NB4 (cell line): ENCODE measurements around the gene GGACT.

Source experiments
- POLR2A ChIP-seq: IDR thresholded peaks from 2 replicates; pipeline ENCODE4 v1.6.1; 2011; ENCODE audit warnings: mild to moderate bottlenecking; ENCODE audit not compliant: insufficient read length; ENCODE audit errors: extremely low read depth
- TF ChIP-seq, protein P1 (sequence below): IDR thresholded peaks from one replicate; pipeline ENCODE4 v1.5.1; 2012; ENCODE audit warnings: low read depth, low read length

GRCh38 chr13:100540621-100541020, 48.0 kb downstream of the GGACT start:
- TF ChIP-seq, protein P1, sequence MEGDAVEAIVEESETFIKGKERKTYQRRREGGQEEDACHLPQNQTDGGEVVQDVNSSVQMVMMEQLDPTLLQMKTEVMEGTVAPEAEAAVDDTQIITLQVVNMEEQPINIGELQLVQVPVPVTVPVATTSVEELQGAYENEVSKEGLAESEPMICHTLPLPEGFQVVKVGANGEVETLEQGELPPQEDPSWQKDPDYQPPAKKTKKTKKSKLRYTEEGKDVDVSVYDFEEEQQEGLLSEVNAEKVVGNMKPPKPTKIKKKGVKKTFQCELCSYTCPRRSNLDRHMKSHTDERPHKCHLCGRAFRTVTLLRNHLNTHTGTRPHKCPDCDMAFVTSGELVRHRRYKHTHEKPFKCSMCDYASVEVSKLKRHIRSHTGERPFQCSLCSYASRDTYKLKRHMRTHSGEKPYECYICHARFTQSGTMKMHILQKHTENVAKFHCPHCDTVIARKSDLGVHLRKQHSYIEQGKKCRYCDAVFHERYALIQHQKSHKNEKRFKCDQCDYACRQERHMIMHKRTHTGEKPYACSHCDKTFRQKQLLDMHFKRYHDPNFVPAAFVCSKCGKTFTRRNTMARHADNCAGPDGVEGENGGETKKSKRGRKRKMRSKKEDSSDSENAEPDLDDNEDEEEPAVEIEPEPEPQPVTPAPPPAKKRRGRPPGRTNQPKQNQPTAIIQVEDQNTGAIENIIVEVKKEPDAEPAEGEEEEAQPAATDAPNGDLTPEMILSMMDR, result no peak
- TF ChIP-seq POLR2A, result no peak
